Glutamatergic neuron (in vitro differentiated cells): ENCODE data around the gene TPK1. TPM values are rescaled to one million over a fixed set of nuclear protein-coding genes. Genes with fewer than 3 reads are reported as not detected.

ENCODE experiments used
- DNase-seq: peaks from one replicate; pipeline ENCODE4 v3.0.0; 2022
- H3K27ac Mint-ChIP-seq: one replicate; pipeline ENCODE4 v1.8.0; 2020; ENCODE audit warnings: mild to moderate bottlenecking, mixed read lengths, inconsistent platforms; ENCODE audit not compliant: unreplicated experiment
- H3K27me3 Mint-ChIP-seq: one replicate; pipeline ENCODE4 v1.8.0; 2020; ENCODE audit warnings: mild to moderate bottlenecking, moderate library complexity, mixed read lengths, inconsistent platforms; ENCODE audit not compliant: unreplicated experiment
- H3K36me3 Mint-ChIP-seq: one replicate; pipeline ENCODE4 v1.8.0; 2020; ENCODE audit warnings: mild to moderate bottlenecking, mixed read lengths, inconsistent platforms; ENCODE audit not compliant: unreplicated experiment
- H3K4me1 Mint-ChIP-seq: one replicate; pipeline ENCODE4 v1.8.0; 2020; ENCODE audit warnings: mild to moderate bottlenecking, low read depth, mixed read lengths, inconsistent platforms; ENCODE audit not compliant: unreplicated experiment
- H3K4me3 Mint-ChIP-seq: one replicate; pipeline ENCODE4 v1.8.0; 2020; ENCODE audit warnings: mild to moderate bottlenecking, mixed read lengths, inconsistent platforms; ENCODE audit not compliant: unreplicated experiment
- H3K9me3 Mint-ChIP-seq: one replicate; pipeline ENCODE4 v1.8.0; 2020; ENCODE audit warnings: mild to moderate bottlenecking, moderate library complexity, mixed read lengths, inconsistent platforms; ENCODE audit not compliant: unreplicated experiment
- CTCF ChIP-seq: fragments of 200-600 bp; sonication (generic); IDR thresholded peaks from one replicate; pipeline ENCODE4 v1.5.0; 2021; ENCODE audit not compliant: partially characterized antibody, unreplicated experiment
- total RNA-seq: library from RNA; stranded (reverse); fragmentation: NEBNext Ultra II Directional; extraction: Animal tissue kit (Norgen Biotek cat#: 25700); gene quantifications from one replicate; pipeline ENCODE4 v1.2.1, GENCODE V29; 2021; ENCODE audit not compliant: unreplicated experiment

The TPK1 gene
- total RNA-seq, 1 donor from 2014 or later: 2.6 TPM

GRCh38 chr7:144676492-144676891 is 159.4 kb downstream of the TPK1 start:
- TF ChIP-seq CTCF: no peak
- Mint-ChIP-seq H3K4me1 (no peaks in the 10 kb centered on the region), H3K4me3 (no peak overlapping the region), H3K9me3 (no peaks in the 10 kb centered on the region), H3K27ac (no peak overlapping the region), H3K36me3 (no peaks in the 10 kb centered on the region), H3K27me3 (peaks cover 2% of the 10 kb centered on the region)
- DNase-seq: no peak

DNA sequence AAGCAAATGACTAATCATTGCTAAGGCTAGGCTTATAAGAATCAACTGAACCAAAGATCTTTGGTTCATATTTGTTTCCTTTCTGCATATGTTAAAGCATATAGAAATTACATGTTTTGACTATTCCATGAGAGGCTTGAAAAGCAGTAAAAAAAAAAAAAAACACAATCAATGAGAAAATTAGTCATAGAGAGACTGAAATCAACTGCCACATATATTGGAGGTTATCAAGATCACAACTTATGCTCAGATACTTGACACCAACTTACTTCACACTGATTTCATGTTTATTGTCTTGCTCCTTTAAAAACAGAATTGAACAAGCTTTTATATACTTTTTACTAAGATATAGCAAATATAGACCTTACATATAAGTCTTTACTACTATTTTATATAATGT is 161.3 kb downstream of the TPK1 start:
- Mint-ChIP-seq H3K4me3 (no peak overlapping the region), H3K36me3 (no peaks in the 10 kb centered on the region), H3K27me3 (no peaks in the 10 kb centered on the region), H3K27ac (no peak overlapping the region), H3K4me1 (no peaks in the 10 kb centered on the region), H3K9me3 (no peaks in the 10 kb centered on the region)
- no peak for TF ChIP-seq CTCF
- DNase-seq: no peak

- no peak for DNase-seq
- no peak overlapping the region for H3K27ac Mint-ChIP-seq
- no peak overlapping the region for H3K4me3 Mint-ChIP-seq
- TF ChIP-seq CTCF: no peak
- no peaks in the 10 kb centered on the region for H3K9me3 Mint-ChIP-seq
- no peaks in the 10 kb centered on the region for H3K36me3 Mint-ChIP-seq
- H3K27me3 Mint-ChIP-seq: no peaks in the 10 kb centered on the region
- H3K4me1 Mint-ChIP-seq: no peaks in the 10 kb centered on the region
These were observed 163.0 kb downstream of the TPK1 start for GRCh38 chr7:144672869-144673268.

DNA sequence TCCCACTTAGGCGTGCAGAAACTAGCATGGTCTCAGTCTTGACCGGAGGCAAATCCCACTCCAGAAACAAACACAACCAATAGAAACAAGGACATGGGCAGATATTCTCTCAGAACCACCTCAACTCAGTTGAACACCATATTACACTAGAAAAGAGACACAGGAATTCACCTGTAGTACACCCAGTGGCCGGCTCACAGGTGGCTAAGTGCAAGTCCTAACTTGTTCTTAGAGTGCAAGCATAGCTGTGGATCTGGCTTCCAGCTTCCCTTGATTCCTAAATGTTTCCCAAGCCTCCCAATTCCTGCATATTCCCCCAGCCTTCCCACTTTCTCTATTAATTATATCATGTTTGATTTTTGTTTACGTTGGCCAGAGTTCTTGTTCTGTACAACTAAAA is 164.4 kb downstream of the TPK1 start:
- H3K4me1 Mint-ChIP-seq: no peaks in the 10 kb centered on the region
- TF ChIP-seq CTCF: no peak
- H3K36me3 Mint-ChIP-seq: no peaks in the 10 kb centered on the region
- no peak for DNase-seq
- no peak overlapping the region for H3K4me3 Mint-ChIP-seq
- H3K27me3 Mint-ChIP-seq: no peaks in the 10 kb centered on the region
- no peak overlapping the region for H3K27ac Mint-ChIP-seq
- no peaks in the 10 kb centered on the region for H3K9me3 Mint-ChIP-seq

GRCh38 chr7:144670218-144670617 is 165.6 kb downstream of the TPK1 start:
- Mint-ChIP-seq H3K4me1 (no peaks in the 10 kb centered on the region), H3K27ac (no peak overlapping the region)
- DNase-seq: no peak

More at GRCh38 chr7:144670218-144670617, 165.6 kb downstream of the TPK1 start:
- no peaks in the 10 kb centered on the region for H3K9me3 Mint-ChIP-seq
- TF ChIP-seq CTCF: no peak
- no peaks in the 10 kb centered on the region for H3K36me3 Mint-ChIP-seq
- H3K4me3 Mint-ChIP-seq: no peak overlapping the region
- H3K27me3 Mint-ChIP-seq: no peaks in the 10 kb centered on the region
